ENCODE measurements around the gene MPV17L2.

Gene MPV17L2

GRCh38 chr19:18245297-18245696, 52.3 kb downstream of the MPV17L2 start:
- DNase-seq (ENCODE audit: low read depth) = no peak
